HepG2 (cell line): Measurements from ENCODE around the gene DPY19L3. TPM values are rescaled to one million over a fixed set of nuclear protein-coding genes. Genes with fewer than 3 reads are reported as not detected.

Experiments used
- ARID3A ChIP-seq: IDR thresholded peaks from 2 replicates; pipeline ENCODE4 v1.6.1; 2012; ENCODE audit warnings: low read depth, low read length, improper control_type of control experiment
- DRAP1 ChIP-seq: IDR thresholded peaks from 2 replicates; pipeline ENCODE4 v1.6.1; 2016; ENCODE audit warnings: missing genetic modification reagents, missing compliant biosample characterization
- EEA1 ChIP-seq: sonication (generic); formaldehyde crosslinking; IDR thresholded peaks from 2 replicates; pipeline ENCODE4 v1.5.1; 2020; ENCODE audit warnings: mild to moderate bottlenecking, missing genetic modification reagents, borderline replicate concordance
- GPN1 ChIP-seq: sonication (generic); formaldehyde crosslinking; IDR thresholded peaks from 2 replicates; pipeline ENCODE4 v1.5.1; 2020; ENCODE audit warnings: missing genetic modification reagents, borderline replicate concordance
- PATZ1 ChIP-seq: sonication (generic); formaldehyde crosslinking; IDR thresholded peaks from 2 replicates; pipeline ENCODE4 v1.4.0; 2020; ENCODE audit warnings: missing genetic modification reagents
- PHF5A ChIP-seq: IDR thresholded peaks from one replicate; pipeline ENCODE4 v1.6.1; 2018; ENCODE audit warnings: low read depth, missing genetic modification reagents; ENCODE audit not compliant: unreplicated experiment
- ZBTB38 ChIP-seq: sonication (generic); formaldehyde crosslinking; IDR thresholded peaks from 2 replicates; pipeline ENCODE4 v1.5.1; 2020; ENCODE audit warnings: mild to moderate bottlenecking, missing genetic modification reagents
- ZMYM2 ChIP-seq: sonication (generic); formaldehyde crosslinking; IDR thresholded peaks from 2 replicates; pipeline ENCODE4 v1.8.0; 2022; ENCODE audit warnings: mild to moderate bottlenecking, missing genetic modification reagents
- ZNF143 ChIP-seq: sonication (generic); formaldehyde crosslinking; IDR thresholded peaks from 2 replicates; pipeline ENCODE4 v1.4.0; 2020; ENCODE audit warnings: missing genetic modification reagents
- ZNF317 ChIP-seq: sonication (generic); formaldehyde crosslinking; IDR thresholded peaks from 2 replicates; pipeline ENCODE4 v1.5.0; 2020; ENCODE audit warnings: mild to moderate bottlenecking, missing genetic modification reagents
- ZNF460 ChIP-seq: sonication (generic); formaldehyde crosslinking; IDR thresholded peaks from 2 replicates; pipeline ENCODE4 v1.5.1; 2020; ENCODE audit warnings: missing genetic modification reagents, mild to moderate bottlenecking, borderline replicate concordance
- ZNF510 ChIP-seq: sonication (generic); formaldehyde crosslinking; IDR thresholded peaks from 2 replicates; pipeline ENCODE4 v1.4.0; 2020; ENCODE audit warnings: low read depth, mild to moderate bottlenecking, missing genetic modification reagents
- ZNF746 ChIP-seq: sonication (generic); formaldehyde crosslinking; IDR thresholded peaks from 2 replicates; pipeline ENCODE4 v1.8.0; 2022; ENCODE audit warnings: mild to moderate bottlenecking, missing genetic modification reagents
- polyA plus RNA-seq, 8 experiments: library from polyadenylated mRNA; depleted of rRNA in 3 of 8; stranded (reverse) in 7 of 8; unstranded in 1 of 8; fragments of >200 nt; fragmentation: Illumina TruSeq in 4 of 8; extraction: Trizol in 4 of 8; gene quantifications; 2 replicates each; pipeline versions ENCODE4 v1.2.1 to v1.2.3, GENCODE V29; 2011 to 2016; ENCODE audit warnings: low read depth in 4 of 8, missing spikeins in 1 of 8, mixed read lengths in 1 of 8; ENCODE audit not compliant: insufficient read depth in 1 of 8
- total RNA-seq, 5 experiments: library from RNA; depleted of rRNA; stranded (reverse); fragments of >200 nt; fragmentation: Illumina TruSeq; extraction: Trizol; gene quantifications; 2 replicates each; pipeline ENCODE4 v1.2.3, GENCODE V29; 2016; ENCODE audit warnings: low read depth in 1 of 5

Gene DPY19L3
- total and polyA plus RNA-seq, 2 of the 13 experiments (the other 11 are each of a cell fraction or from before 2014, with no cell fraction given) = 21.6 to 25.2 TPM

- TF ChIP-seq GPN1 (CRISPR knock-in tag) (no peak), ZNF510 (CRISPR knock-in tag) (no peak), ZMYM2 (CRISPR knock-in tag) (no peak), ZNF143 (CRISPR knock-in tag) (no peak), ZNF460 (CRISPR knock-in tag) (no peak), EEA1 (CRISPR knock-in tag) (no peak), DRAP1 (no peak), ARID3A (no peak; the same call in 1 of the 2 replicates), ZNF317 (peak; percentile 43; the same call in 1 of the 2 replicates), ZNF746 (no peak), PHF5A (CRISPR knock-in tag) (no peak), PATZ1 (CRISPR knock-in tag) (no peak), ZBTB38 (no peak)
Observed at GRCh38 chr19:32459204-32459865, 53.8 kb downstream of the DPY19L3 start (continued).
